Measurements from ENCODE around the gene TASL.
"Not testable (repeated sequence)": the region's sequence is repeated elsewhere in the genome, so short reads cannot be mapped to it uniquely, and the experiment has no call there.

The TASL gene

DNA sequence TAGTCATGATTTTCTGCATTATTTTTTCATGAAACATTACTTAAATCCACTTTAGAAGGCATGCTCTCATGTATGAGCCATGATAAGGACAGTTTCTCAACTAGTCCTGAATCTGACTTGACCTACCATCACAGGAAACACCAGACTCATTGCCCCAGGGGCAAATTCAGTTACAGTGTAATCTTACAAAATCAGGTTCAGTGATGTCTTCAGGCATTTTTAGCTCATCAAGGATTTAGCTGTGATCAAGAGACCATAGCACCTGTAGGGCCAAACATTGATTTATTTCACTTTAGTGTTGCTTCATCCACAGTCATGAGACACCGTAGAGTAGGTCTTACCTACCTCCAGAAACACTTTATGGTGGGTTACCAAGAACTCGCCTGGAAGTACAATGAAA is 3.1 kb upstream of the TASL start:
- no peaks in the 10 kb centered on the region for H3K4me1 ChIP-seq (ENCODE audit: control insufficient read depth, insufficient read depth, low read length, poor library complexity, severe bottlenecking)
- H3K4me3 ChIP-seq (ENCODE audit: insufficient read depth, low read depth, low read length, poor library complexity, severe bottlenecking) = no peak overlapping the region
- no peaks in the 10 kb centered on the region for H3K9me3 ChIP-seq (ENCODE audit: control insufficient read depth, low read length)
- H3K27me3 ChIP-seq (replicated peaks; ENCODE audit: control insufficient read depth, insufficient read depth, low read length, poor library complexity, severe bottlenecking) = no peaks in the 10 kb centered on the region
- DNase-seq = no peak
- no peaks in the 10 kb centered on the region for H3K36me3 ChIP-seq (ENCODE audit: control insufficient read depth, insufficient read depth, low read length)
- H3K27ac ChIP-seq (ENCODE audit: insufficient read depth, low read length, poor library complexity, severe bottlenecking) = no peak overlapping the region

DNA sequence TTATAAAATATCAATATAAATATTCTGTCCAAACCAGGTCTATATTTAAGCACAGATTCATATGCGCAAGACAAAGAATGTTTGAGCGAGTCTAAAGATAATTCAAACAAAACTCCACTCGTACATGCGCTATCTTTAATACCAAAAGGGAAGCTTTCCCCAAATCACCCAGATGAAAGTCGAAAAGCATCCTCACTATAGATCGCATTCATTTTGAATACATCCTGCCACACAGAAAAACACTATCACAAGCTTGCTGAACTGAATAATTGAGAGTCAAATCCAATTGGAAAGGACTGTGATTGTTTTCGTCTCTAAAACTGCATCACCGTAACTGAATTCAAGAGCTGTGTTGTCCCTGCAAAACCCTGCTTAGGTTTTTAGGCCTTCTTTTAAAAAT is 685 bp downstream of the TASL start:
- Histone ChIP-seq H3K36me3 (ENCODE audit: control insufficient read depth, insufficient read depth, low read length) (no peaks in the 10 kb centered on the region), H3K4me1 (ENCODE audit: control insufficient read depth, insufficient read depth, low read length, poor library complexity, severe bottlenecking) (no peaks in the 10 kb centered on the region), H3K27ac (ENCODE audit: insufficient read depth, low read length, poor library complexity, severe bottlenecking) (peak overlapping the region; percentile 15), H3K27me3 (replicated peaks; ENCODE audit: control insufficient read depth, insufficient read depth, low read length, poor library complexity, severe bottlenecking) (no peaks in the 10 kb centered on the region), H3K4me3 (ENCODE audit: insufficient read depth, low read depth, low read length, poor library complexity, severe bottlenecking) (peak overlapping the region; percentile 32), H3K9me3 (ENCODE audit: control insufficient read depth, low read length) (no peaks in the 10 kb centered on the region)
- DNase-seq = no peak

DNA sequence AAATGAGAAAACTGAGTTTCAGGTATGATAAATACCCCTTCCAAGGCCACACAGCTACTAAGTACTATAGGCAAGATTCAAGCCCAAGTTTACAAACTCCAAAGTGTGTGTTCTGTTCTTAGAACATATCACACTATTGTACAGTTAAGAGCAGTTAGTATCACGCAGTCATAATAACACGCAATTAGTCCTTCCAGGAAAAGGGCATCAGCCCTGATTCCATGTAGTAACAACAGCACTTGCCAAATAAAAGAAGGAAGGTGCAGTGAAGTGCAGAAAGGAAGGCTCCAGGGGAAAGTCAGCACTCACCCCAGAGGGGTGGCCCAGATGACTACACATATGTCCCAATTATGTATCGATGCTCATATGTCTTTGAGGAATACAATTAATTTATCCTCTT is 4.4 kb downstream of the TASL start:
- Histone ChIP-seq H3K4me3 (ENCODE audit: insufficient read depth, low read depth, low read length, poor library complexity, severe bottlenecking) (no peak overlapping the region), H3K27ac (ENCODE audit: insufficient read depth, low read length, poor library complexity, severe bottlenecking) (no peak overlapping the region), H3K9me3 (ENCODE audit: control insufficient read depth, low read length) (no peaks in the 10 kb centered on the region), H3K36me3 (ENCODE audit: control insufficient read depth, insufficient read depth, low read length) (no peaks in the 10 kb centered on the region), H3K27me3 (replicated peaks; ENCODE audit: control insufficient read depth, insufficient read depth, low read length, poor library complexity, severe bottlenecking) (no peaks in the 10 kb centered on the region), H3K4me1 (ENCODE audit: control insufficient read depth, insufficient read depth, low read length, poor library complexity, severe bottlenecking) (no peaks in the 10 kb centered on the region)
- DNase-seq = no peak

DNA sequence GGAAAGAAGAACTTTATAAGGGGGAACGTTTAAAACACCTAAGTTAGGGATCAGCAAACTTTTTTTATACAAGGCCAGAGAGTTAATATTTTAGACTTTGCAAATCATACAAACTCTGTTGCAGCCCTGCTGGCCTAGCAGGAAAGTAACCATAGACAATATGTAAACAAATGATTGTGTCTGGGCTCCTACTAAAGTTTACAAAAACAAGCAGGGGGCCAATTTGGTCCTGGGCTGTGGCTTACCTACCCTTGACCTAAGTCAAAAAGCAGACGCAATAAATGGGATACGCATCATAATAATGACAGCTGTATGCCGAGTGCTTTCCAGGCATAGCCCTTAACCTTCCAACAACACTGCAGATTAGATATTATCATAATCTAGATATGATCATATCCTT is 4.9 kb downstream of the TASL start:
- no peaks in the 10 kb centered on the region for H3K9me3 ChIP-seq (ENCODE audit: control insufficient read depth, low read length)
- H3K4me1 ChIP-seq (ENCODE audit: control insufficient read depth, insufficient read depth, low read length, poor library complexity, severe bottlenecking) = no peaks in the 10 kb centered on the region
- no peak overlapping the region for H3K4me3 ChIP-seq (ENCODE audit: insufficient read depth, low read depth, low read length, poor library complexity, severe bottlenecking)
- no peaks in the 10 kb centered on the region for H3K27me3 ChIP-seq (replicated peaks; ENCODE audit: control insufficient read depth, insufficient read depth, low read length, poor library complexity, severe bottlenecking)
- no peak overlapping the region for H3K27ac ChIP-seq (ENCODE audit: insufficient read depth, low read length, poor library complexity, severe bottlenecking)
- no peaks in the 10 kb centered on the region for H3K36me3 ChIP-seq (ENCODE audit: control insufficient read depth, insufficient read depth, low read length)
- no peak for DNase-seq

GRCh38 chrX:30572004-30572403 is 5.6 kb downstream of the TASL start:
- no peak for DNase-seq
- Histone ChIP-seq H3K27me3 (replicated peaks; ENCODE audit: control insufficient read depth, insufficient read depth, low read length, poor library complexity, severe bottlenecking) (no peaks in the 10 kb centered on the region), H3K4me1 (ENCODE audit: control insufficient read depth, insufficient read depth, low read length, poor library complexity, severe bottlenecking) (no peaks in the 10 kb centered on the region), H3K36me3 (ENCODE audit: control insufficient read depth, insufficient read depth, low read length) (no peaks in the 10 kb centered on the region), H3K4me3 (ENCODE audit: insufficient read depth, low read depth, low read length, poor library complexity, severe bottlenecking) (no peak overlapping the region), H3K9me3 (ENCODE audit: control insufficient read depth, low read length) (no peaks in the 10 kb centered on the region), H3K27ac (ENCODE audit: insufficient read depth, low read length, poor library complexity, severe bottlenecking) (no peak overlapping the region)

GRCh38 chrX:30570505-30570904 is 7.1 kb downstream of the TASL start:
- Histone ChIP-seq H3K36me3 (ENCODE audit: control insufficient read depth, insufficient read depth, low read length) (no peaks in the 10 kb centered on the region), H3K4me3 (ENCODE audit: insufficient read depth, low read depth, low read length, poor library complexity, severe bottlenecking) (no peak overlapping the region), H3K27me3 (replicated peaks; ENCODE audit: control insufficient read depth, insufficient read depth, low read length, poor library complexity, severe bottlenecking) (no peaks in the 10 kb centered on the region), H3K27ac (ENCODE audit: insufficient read depth, low read length, poor library complexity, severe bottlenecking) (no peak overlapping the region), H3K9me3 (ENCODE audit: control insufficient read depth, low read length) (no peaks in the 10 kb centered on the region), H3K4me1 (ENCODE audit: control insufficient read depth, insufficient read depth, low read length, poor library complexity, severe bottlenecking) (no peaks in the 10 kb centered on the region)
- no peak for DNase-seq

- Histone ChIP-seq H3K4me3 (ENCODE audit: insufficient read depth, low read depth, low read length, poor library complexity, severe bottlenecking) (no peak overlapping the region), H3K9me3 (ENCODE audit: control insufficient read depth, low read length) (no peaks in the 10 kb centered on the region), H3K27ac (ENCODE audit: insufficient read depth, low read length, poor library complexity, severe bottlenecking) (no peak overlapping the region), H3K4me1 (ENCODE audit: control insufficient read depth, insufficient read depth, low read length, poor library complexity, severe bottlenecking) (no peaks in the 10 kb centered on the region), H3K36me3 (ENCODE audit: control insufficient read depth, insufficient read depth, low read length) (no peaks in the 10 kb centered on the region), H3K27me3 (replicated peaks; ENCODE audit: control insufficient read depth, insufficient read depth, low read length, poor library complexity, severe bottlenecking) (no peaks in the 10 kb centered on the region)
- no peak for DNase-seq
These were observed 9.4 kb downstream of the TASL start for GRCh38 chrX:30568136-30568535.

DNA sequence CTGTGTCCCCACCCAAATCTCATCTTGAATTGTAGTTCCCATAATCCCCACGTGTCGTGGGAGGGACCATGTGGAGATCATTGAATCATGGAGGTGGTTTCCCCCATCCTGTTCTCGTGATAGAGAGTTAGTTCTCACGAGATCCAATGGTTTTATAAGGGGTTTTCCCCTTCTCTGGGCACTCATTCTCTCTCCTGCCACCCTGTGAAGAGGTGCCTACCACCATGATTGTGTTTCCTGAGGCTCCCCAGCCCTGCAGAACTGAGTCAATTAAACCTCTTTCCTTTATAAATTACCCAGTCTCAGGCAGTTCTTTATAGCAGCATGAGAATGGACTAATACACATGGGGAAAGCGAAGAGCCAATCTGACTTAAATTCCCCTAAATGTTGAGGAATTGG is 14.5 kb downstream of the TASL start:
- not testable (repeated sequence) for H3K4me3 ChIP-seq (ENCODE audit: insufficient read depth, low read depth, low read length, poor library complexity, severe bottlenecking); H3K27ac ChIP-seq (ENCODE audit: insufficient read depth, low read length, poor library complexity, severe bottlenecking); H3K36me3 ChIP-seq (ENCODE audit: control insufficient read depth, insufficient read depth, low read length); H3K4me1 ChIP-seq (ENCODE audit: control insufficient read depth, insufficient read depth, low read length, poor library complexity, severe bottlenecking); H3K9me3 ChIP-seq (ENCODE audit: control insufficient read depth, low read length); DNase-seq; H3K27me3 ChIP-seq (replicated peaks; ENCODE audit: control insufficient read depth, insufficient read depth, low read length, poor library complexity, severe bottlenecking)

DNA sequence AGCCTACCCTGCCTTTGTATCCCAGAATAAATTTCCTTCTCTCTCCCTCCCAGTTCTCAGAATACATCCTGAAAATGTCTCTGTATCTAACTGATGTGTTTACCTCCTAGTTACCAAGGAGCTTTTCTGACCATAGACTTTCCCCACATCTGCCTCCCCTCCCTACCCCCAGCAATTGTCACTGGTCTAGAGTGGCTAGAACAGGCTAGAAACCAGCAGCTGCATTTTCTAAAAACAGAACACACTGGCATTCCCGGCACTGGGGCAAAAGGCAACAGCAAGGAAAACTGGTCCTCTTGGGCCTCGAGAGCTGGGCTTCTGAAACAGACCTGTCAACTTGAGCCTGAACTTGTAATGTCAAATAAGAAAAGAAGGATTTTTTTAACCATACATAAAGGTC is 16.4 kb downstream of the TASL start:
- Histone ChIP-seq H3K36me3 (ENCODE audit: control insufficient read depth, insufficient read depth, low read length) (no peaks in the 10 kb centered on the region), H3K27ac (ENCODE audit: insufficient read depth, low read length, poor library complexity, severe bottlenecking) (no peak overlapping the region), H3K9me3 (ENCODE audit: control insufficient read depth, low read length) (no peaks in the 10 kb centered on the region), H3K4me3 (ENCODE audit: insufficient read depth, low read depth, low read length, poor library complexity, severe bottlenecking) (no peak overlapping the region), H3K27me3 (replicated peaks; ENCODE audit: control insufficient read depth, insufficient read depth, low read length, poor library complexity, severe bottlenecking) (no peaks in the 10 kb centered on the region), H3K4me1 (ENCODE audit: control insufficient read depth, insufficient read depth, low read length, poor library complexity, severe bottlenecking) (no peaks in the 10 kb centered on the region)
- no peak for DNase-seq

DNA sequence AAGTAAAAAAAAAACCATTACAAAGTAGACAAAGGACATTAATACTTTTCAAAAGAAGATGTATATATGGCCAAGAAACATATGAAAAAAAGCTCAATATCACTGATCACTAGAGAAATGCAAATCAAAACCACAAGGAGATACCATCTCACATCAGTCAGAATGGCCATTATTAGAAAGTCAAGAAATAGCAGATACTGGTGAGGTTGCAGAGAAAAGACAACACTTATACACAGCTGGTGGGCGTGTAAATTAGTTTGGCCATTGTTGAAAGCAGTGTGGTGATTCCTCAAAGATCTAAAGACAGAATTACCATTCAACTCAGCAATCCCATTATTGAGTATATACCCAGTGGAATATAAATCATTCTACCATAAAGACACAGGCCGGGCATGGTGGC is 39.3 kb downstream of the TASL start:
- H3K4me1 ChIP-seq (ENCODE audit: control insufficient read depth, insufficient read depth, low read length, poor library complexity, severe bottlenecking) = no peaks in the 10 kb centered on the region
- no peaks in the 10 kb centered on the region for H3K36me3 ChIP-seq (ENCODE audit: control insufficient read depth, insufficient read depth, low read length)
- DNase-seq = no peak
- H3K27me3 ChIP-seq (replicated peaks; ENCODE audit: control insufficient read depth, insufficient read depth, low read length, poor library complexity, severe bottlenecking) = no peaks in the 10 kb centered on the region
- no peaks in the 10 kb centered on the region for H3K9me3 ChIP-seq (ENCODE audit: control insufficient read depth, low read length)
- H3K27ac ChIP-seq (ENCODE audit: insufficient read depth, low read length, poor library complexity, severe bottlenecking) = no peak overlapping the region
- H3K4me3 ChIP-seq (ENCODE audit: insufficient read depth, low read depth, low read length, poor library complexity, severe bottlenecking) = no peak overlapping the region

DNA sequence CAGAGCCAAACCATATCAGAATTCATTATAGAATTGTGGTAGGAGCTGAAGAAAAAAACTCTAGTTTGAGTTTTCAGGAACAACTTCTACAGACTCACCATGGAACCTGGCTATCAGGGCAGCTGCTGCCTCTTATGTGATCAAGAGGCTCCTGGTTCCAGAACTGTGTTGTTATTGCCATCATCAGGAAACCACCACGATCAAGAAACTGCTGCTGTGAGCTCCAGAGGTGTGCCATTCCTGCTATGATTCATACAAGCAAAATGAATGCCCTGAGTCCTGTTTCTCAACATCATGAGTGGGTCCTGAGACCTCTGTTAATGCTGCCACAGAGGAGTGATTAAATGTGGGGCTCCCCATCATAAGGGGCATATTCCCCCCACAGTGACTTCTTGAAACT is 43.7 kb downstream of the TASL start:
- no peaks in the 10 kb centered on the region for H3K36me3 ChIP-seq (ENCODE audit: control insufficient read depth, insufficient read depth, low read length)
- no peak overlapping the region for H3K27ac ChIP-seq (ENCODE audit: insufficient read depth, low read length, poor library complexity, severe bottlenecking)
- H3K4me3 ChIP-seq (ENCODE audit: insufficient read depth, low read depth, low read length, poor library complexity, severe bottlenecking) = no peak overlapping the region

More for the DNA sequence above, 43.7 kb downstream of the TASL start:
- DNase-seq = no peak
- no peaks in the 10 kb centered on the region for H3K27me3 ChIP-seq (replicated peaks; ENCODE audit: control insufficient read depth, insufficient read depth, low read length, poor library complexity, severe bottlenecking)
- H3K4me1 ChIP-seq (ENCODE audit: control insufficient read depth, insufficient read depth, low read length, poor library complexity, severe bottlenecking) = no peaks in the 10 kb centered on the region
- H3K9me3 ChIP-seq (ENCODE audit: control insufficient read depth, low read length) = no peaks in the 10 kb centered on the region
